Measurements from ENCODE around the gene EML3.

The EML3 gene

DNA sequence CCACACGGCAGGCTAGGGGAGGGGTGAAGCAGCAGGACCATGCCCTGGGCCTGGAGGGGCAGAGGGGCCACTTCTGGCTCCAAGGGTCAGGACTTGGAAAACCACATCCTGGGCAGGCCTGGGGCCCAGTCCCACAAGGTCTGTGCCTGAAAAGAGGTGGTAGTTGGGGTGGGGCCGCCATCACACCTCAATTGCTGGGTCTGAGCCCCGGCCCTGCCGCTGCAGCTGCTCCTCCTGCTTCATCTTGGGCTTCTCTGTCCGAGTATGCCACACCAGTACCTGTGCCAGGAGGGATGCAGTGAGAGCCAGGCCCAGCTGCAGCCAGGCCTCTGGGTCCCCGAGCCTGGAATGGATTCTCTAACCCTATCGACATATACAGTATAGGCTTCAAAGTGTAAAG lies 2.9 kb upstream of the EML3 start:
- FAIRE-seq = no peak
- DNase-seq (ENCODE audit: insufficient read length, low spot score) = no peak
- TF ChIP-seq, protein P1, sequence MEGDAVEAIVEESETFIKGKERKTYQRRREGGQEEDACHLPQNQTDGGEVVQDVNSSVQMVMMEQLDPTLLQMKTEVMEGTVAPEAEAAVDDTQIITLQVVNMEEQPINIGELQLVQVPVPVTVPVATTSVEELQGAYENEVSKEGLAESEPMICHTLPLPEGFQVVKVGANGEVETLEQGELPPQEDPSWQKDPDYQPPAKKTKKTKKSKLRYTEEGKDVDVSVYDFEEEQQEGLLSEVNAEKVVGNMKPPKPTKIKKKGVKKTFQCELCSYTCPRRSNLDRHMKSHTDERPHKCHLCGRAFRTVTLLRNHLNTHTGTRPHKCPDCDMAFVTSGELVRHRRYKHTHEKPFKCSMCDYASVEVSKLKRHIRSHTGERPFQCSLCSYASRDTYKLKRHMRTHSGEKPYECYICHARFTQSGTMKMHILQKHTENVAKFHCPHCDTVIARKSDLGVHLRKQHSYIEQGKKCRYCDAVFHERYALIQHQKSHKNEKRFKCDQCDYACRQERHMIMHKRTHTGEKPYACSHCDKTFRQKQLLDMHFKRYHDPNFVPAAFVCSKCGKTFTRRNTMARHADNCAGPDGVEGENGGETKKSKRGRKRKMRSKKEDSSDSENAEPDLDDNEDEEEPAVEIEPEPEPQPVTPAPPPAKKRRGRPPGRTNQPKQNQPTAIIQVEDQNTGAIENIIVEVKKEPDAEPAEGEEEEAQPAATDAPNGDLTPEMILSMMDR (IDR thresholded peaks at IDR 0.05; ENCODE audit: insufficient read depth, missing control alignments) = no peak

- FAIRE-seq (no peak), DNase-seq (ENCODE audit: insufficient read length, low spot score) (no peak)
- TF ChIP-seq, protein P1 (IDR thresholded peaks at IDR 0.05; ENCODE audit: insufficient read depth, missing control alignments) = no peak
These were observed 1.7 kb upstream of the EML3 start for GRCh38 chr11:62614275-62614674.

- TF ChIP-seq, protein P1 (IDR thresholded peaks at IDR 0.05; ENCODE audit: insufficient read depth, missing control alignments) = no peak
- DNase-seq (ENCODE audit: insufficient read length, low spot score) (no peak), FAIRE-seq (no peak)
These were observed 760 bp upstream of the EML3 start for GRCh38 chr11:62613291-62613778.

DNA sequence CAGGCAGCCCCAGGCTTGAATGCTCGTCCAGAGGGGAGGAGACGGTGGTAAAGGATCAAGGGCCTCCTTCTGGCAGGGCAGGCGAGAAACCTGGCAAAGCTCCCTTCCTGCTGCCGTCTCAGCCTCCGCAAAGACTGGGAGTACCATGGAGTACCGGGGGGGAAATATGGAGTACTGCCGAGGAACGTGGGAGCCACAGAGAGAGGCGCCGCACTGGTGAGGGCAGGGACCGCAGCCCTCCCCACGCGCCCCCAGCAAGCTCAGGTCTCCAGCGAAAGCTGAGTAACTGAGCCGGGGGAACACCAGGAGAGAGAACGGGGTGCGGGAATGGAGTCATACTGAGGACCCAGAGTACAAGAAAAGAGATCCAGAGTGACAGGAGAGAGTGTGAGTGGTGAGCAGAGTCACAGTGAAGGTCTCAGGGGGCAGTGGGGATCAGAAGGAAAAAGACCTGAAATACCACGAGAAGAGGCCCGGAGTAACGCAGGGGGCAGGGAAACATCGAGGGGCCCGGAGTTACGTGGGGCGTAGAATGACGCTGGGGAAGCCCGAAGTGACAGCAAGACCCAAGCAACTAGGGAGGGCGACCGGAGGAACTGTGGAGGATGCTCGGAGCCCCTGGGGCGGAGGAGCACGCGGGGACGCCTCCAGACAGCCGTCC lies 740 bp downstream of the EML3 start:
- no peak for FAIRE-seq
- TF ChIP-seq, protein P1 (IDR thresholded peaks at IDR 0.05; ENCODE audit: insufficient read depth, missing control alignments) = no peak
- DNase-seq (ENCODE audit: insufficient read length, low spot score) = no peak

DNA sequence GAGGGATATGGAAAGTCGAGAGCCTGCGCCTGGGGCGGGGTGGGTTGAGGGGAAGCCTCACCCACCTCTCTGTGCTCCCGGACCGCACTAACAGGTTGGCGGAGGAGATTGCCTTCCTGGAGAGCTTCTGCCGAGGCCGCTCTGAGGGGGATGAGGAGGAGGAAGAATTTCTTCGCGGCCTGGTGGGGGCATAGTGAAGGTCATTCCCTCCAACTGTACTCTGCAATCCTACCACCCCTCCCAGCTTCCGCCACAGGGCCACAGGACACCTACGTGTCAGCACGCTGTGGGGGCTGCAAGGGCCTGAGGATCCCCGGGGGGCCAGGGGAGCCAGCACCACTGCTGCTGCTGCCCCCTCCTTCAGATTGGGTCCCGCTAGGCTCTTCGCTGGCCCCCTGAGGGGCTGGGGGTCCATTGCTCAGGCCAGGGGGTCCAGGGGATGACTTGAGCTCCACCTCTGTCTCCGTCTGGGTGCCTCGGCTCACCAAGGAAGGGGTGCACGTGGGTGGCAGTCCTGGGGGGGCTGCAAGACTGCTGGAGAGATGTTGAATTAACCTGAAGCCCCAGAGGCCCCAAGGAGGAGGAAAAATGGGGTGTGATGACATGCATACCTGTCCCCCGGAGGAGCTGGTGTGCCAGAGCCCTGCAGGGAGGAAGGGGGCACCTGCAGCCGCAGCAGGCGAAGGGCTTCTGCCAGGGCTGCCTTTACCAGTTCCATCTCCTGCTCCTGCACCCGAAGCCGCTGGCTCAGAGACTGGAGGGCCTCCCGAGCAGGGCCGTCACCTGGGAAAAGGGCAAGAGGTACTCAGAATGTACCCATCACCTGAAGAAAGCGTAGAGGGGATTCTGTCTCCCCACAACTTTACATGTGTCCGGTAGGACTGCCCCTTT lies 1.5 kb downstream of the EML3 start:
- no peak for DNase-seq (ENCODE audit: insufficient read length, low spot score)
- FAIRE-seq = no peak
- TF ChIP-seq, protein P1 (IDR thresholded peaks at IDR 0.05; ENCODE audit: insufficient read depth, missing control alignments) = no peak

- DNase-seq (ENCODE audit: insufficient read length, low spot score) (no peak), FAIRE-seq (no peak)
- TF ChIP-seq, protein P1 (IDR thresholded peaks at IDR 0.05; ENCODE audit: insufficient read depth, missing control alignments) = no peak
These were observed 2.2 kb downstream of the EML3 start for GRCh38 chr11:62610403-62610802.
